Right hindlimb (tissue), 1 donor: ENCODE measurements around the gene MYO10.
A peak's percentile ranks its signal among the peaks of the same experiment; 100 is the strongest.
"Not testable (repeated sequence)": the region's sequence is repeated elsewhere in the genome, so short reads cannot be mapped to it uniquely, and the experiment has no call there.

Experiments
- DNase-seq: peaks from one replicate; pipeline ENCODE4 v3.0.0-alpha.2; 2018

Gene MYO10

GRCh38 chr5:16772556-16772955 is 163.5 kb downstream of the MYO10 start:
- no peak for DNase-seq

DNA sequence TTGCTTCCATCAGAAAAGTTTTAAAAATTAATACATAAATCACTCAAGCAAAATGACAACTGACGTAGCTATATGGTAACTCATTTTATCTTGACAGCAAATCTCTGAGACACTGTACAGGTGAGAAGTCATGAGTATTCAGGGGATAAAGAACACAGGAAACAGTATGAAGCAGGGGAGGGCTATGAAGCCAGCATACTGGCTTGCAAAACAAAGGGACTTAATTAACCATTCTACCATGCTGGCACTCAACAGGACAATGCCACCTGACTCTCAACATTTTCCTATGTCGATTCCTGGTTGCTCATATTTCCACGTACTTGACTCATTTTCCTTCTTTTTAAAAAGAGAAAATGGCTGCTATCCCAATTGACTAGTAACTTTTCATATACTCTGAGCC is 167.9 kb downstream of the MYO10 start:
- no peak for DNase-seq

DNA sequence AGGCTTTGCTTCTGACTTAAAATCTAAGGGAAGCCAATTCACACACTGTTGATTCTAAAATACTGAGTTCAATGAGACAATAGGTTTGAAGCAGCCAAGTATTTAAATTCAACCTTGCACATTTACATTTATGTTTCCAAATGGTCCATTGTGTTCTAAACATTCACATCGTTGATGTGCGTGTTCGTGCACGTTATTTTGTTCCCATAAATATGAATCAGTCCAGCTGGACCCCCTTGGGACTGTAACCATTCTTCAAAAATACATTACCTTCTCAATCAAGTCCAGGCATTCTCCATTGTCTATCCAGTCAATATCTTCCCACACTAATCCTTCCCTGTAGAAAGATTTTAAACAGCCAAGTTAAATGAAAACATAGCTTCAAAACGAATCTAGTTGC is 172.9 kb downstream of the MYO10 start:
- no peak for DNase-seq

GRCh38 chr5:16759147-16759773 is 176.8 kb downstream of the MYO10 start:
- DNase-seq: no peak

GRCh38 chr5:16757989-16758501 is 178.0 kb downstream of the MYO10 start:
- DNase-seq: no peak

DNA sequence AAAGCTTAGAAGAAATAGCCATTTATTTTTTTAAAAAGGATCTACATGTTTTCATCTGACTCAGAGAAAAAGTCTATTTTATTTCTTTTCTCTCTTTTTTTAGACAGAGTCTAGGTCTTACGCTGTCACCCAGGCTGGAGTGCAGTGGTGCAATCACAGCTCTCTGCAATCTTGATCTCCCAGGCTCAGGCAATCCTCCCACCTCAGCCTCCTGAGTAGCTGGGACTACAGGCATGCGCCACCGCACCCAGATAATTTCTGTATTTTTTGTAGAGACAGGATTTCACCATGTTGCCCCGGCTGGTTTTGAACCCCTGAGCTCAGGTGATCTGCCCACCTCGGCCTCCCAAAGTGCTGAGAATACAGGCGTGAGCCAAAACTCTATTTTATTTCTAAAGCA is 178.5 kb downstream of the MYO10 start:
- not testable (repeated sequence) for DNase-seq

- DNase-seq: no peak
These were observed 178.9 kb downstream of the MYO10 start for GRCh38 chr5:16757146-16757545.

DNA sequence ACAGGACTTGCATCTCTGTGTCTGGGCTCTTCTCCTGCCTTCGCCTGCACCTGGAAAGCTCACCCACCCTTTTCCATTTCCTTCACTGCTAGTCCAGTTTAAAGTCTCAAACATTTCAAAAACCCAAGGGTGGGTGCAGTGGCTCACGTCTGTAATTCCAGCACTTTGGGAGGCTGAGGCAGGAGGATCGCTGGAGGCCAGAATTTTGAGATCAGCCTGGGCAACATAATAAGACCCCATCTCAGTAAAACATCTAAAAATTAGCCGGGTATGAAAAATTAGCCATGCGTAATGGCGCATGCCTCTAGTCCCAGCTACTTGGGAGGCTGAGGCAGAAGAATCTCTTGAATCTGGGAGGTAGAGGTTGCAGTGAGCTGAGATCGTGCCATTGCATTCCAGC is 179.4 kb downstream of the MYO10 start:
- no peak for DNase-seq

GRCh38 chr5:16755641-16756040 is 180.4 kb downstream of the MYO10 start:
- DNase-seq: no peak

DNA sequence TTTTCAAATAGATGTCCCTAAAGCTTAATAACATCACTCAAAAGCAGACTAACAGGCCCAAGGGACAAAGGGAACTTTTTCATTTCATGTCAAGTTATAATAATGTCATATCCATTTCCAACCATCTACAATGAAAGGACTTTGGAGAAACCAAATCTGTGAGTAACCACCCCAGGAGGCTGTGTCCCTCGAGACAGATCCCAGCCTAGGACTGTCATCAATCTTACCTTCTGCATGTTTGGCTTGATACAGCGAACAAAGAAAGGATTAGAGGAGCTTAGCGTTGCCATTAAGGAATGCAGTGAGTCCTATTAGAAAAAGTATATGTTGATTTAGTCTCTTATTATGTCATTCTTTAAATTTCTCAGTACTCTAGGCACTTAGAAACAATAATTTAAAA is 181.5 kb downstream of the MYO10 start:
- no peak for DNase-seq

- no peak for DNase-seq
These were observed 182.0 kb downstream of the MYO10 start for GRCh38 chr5:16754086-16754485.

GRCh38 chr5:16750445-16750844 is 185.6 kb downstream of the MYO10 start:
- DNase-seq: no peak

GRCh38 chr5:16749626-16750025 is 186.5 kb downstream of the MYO10 start:
- no peak for DNase-seq

GRCh38 chr5:16744164-16744880 is 191.8 kb downstream of the MYO10 start:
- no peak for DNase-seq

DNA sequence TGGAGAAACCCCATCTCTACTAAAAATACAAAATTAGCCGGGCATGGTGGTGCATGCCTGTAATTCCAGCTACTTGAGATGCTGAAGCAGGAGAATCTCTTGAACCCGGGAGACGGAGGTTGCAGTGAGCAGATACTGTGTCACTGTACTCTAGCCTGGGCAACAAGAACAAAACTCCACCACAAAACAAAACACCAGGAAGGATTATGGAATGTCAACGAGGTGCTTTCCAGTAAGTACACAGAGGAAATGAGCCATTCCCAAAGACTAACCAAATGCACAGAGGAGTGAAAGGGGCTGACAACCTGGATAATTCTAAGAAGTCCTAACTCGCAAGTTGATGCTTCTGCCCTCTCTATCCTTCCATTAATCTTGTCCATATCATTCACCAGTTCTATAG is 193.2 kb downstream of the MYO10 start:
- no peak for DNase-seq

- DNase-seq: no peak
These were observed 195.2 kb downstream of the MYO10 start for GRCh38 chr5:16740811-16741392.

- DNase-seq: no peak
These were observed 195.8 kb downstream of the MYO10 start for GRCh38 chr5:16740066-16740810.

GRCh38 chr5:16738393-16738792 is 197.7 kb downstream of the MYO10 start:
- DNase-seq: not testable (repeated sequence)

- no peak for DNase-seq
These were observed 198.3 kb downstream of the MYO10 start for GRCh38 chr5:16737620-16738364.

GRCh38 chr5:16737209-16737608 is 198.9 kb downstream of the MYO10 start:
- DNase-seq: no peak

DNA sequence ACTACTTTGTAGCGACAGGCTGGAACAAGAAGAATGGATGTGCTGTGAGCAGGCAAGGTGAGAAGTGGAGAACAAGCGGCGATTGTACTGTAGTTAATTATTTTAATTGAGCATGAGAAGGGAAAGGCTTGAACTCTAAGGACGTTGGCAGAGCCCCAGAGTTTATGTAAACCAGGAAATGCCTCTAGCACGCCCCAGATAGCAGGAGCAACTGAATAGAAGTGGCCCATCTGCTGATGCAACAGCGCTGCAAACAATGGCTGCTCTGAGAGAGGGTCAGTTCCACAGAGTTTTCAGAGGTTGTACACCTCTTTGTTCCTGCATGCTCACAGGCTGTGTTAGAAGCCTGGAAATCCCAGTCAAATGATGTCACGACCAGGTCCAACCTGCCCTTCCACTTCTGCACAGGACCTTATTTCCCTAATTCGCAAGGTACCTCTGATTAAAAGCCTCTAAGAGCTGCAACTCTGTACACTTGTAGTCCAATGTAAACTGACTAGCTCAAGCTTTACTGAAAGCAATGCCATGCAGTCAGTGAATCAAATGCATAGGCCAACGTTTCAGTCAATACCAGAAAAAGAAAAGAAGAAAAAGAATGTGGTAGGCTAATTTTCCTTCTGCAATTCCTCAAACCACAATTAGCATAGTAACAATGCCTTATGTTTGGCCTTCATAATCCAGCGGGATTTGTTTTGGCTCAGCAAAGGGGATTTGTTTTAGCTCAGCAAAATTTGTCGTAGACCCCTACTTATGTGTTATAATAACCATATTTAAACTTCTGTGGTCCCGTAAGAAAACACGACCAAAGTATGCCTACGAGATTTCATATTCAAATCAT is 199.7 kb downstream of the MYO10 start:
- DNase-seq: peak; percentile 34
